H1 (cell line): ENCODE results near the gene CREBL2. TPM values are rescaled to one million over a fixed set of nuclear protein-coding genes. Genes with fewer than 3 reads are reported as not detected.

Experiments used
- CTCF ChIA-PET: fragments of 300-600 bp; sonication (Branson Sonifier 250); formaldehyde crosslinking; loops from one replicate; lab custom pipeline; 2021; ENCODE audit not compliant: partially characterized antibody; lab: Charles Lee
- POLR2A ChIA-PET: fragments of 300-600 bp; sonication (Branson Sonifier 250); formaldehyde crosslinking; loops from one replicate; lab custom pipeline; 2021; ENCODE audit warnings: inconsistent platforms; ENCODE audit not compliant: partially characterized antibody; lab: Charles Lee
- DNase-seq, 2 experiments: peaks; one replicate each; pipeline versions ENCODE4 v3.0.0 to v3.0.0-alpha.2; 2010 to 2022; ENCODE audit warnings: low spot score in 2 of 2, low read depth in 1 of 2, mixed read lengths in 1 of 2
- FAIRE-seq: peaks from 2 replicates; lab custom pipeline; 2011; peaks lifted over from hg19 to GRCh38; lab: Jason Lieb, UNC
- H2AFZ ChIP-seq: 2 replicates; pipeline ENCODE4 v1.8.1; 2012; ENCODE audit warnings: low read length, inconsistent platforms
- H2AK5ac ChIP-seq: 2 replicates; pipeline ENCODE4 v1.6.1; 2013; ENCODE audit warnings: low read depth, low read length
- H2BK120ac ChIP-seq: replicated peaks from 2 replicates; pipeline ENCODE3; 2013; ENCODE audit warnings: low read depth, low read length, inconsistent platforms
- H2BK12ac ChIP-seq: 2 replicates; pipeline ENCODE4 v1.6.1; 2013; ENCODE audit warnings: low read depth, low read length
- H2BK15ac ChIP-seq: 2 replicates; pipeline ENCODE4 v1.6.1; 2013; ENCODE audit warnings: low read length
- H2BK20ac ChIP-seq: 2 replicates; pipeline ENCODE4 v1.6.1; 2013; ENCODE audit warnings: low read length
- H2BK5ac ChIP-seq: 2 replicates; pipeline ENCODE4 v1.6.1; 2013; ENCODE audit warnings: low read depth, low read length
- H3K14ac ChIP-seq: 2 replicates; pipeline ENCODE4 v1.6.1; 2013; ENCODE audit warnings: inconsistent platforms; ENCODE audit not compliant: insufficient read length
- H3K18ac ChIP-seq: 2 replicates; pipeline ENCODE4 v1.6.1; 2013; ENCODE audit warnings: low read length; ENCODE audit errors: extremely low read depth
- H3K23ac ChIP-seq: 2 replicates; pipeline ENCODE4 v1.6.1; 2013; ENCODE audit warnings: inconsistent platforms; ENCODE audit not compliant: insufficient read length
- H3K23me2 ChIP-seq: 2 replicates; pipeline ENCODE4 v1.6.1; 2013; ENCODE audit warnings: low read depth, low read length
- H3K27ac ChIP-seq: 2 replicates; pipeline ENCODE4 v1.6.1; 2011; ENCODE audit warnings: low read depth, low read length, inconsistent platforms
- H3K27me3 ChIP-seq, 4 experiments: replicated peaks in 1 of 4; 1 replicate in 1 of 4; 2 replicates in 3 of 4; pipeline versions ENCODE4 v1.6.1 to v1.8.1; 2011 to 2013; ENCODE audit warnings: low read length in 3 of 4, mild to moderate bottlenecking in 3 of 4, inconsistent platforms in 2 of 4, mixed read lengths in 2 of 4, moderate library complexity in 1 of 4; ENCODE audit not compliant: control insufficient read depth in 3 of 4, insufficient read depth in 3 of 4; ENCODE audit errors: extremely low read depth in 1 of 4
- H3K36me3 ChIP-seq, 4 experiments: 2 replicates each; pipeline versions ENCODE4 v1.6.1 to v1.8.1; 2011 to 2013; ENCODE audit warnings: mild to moderate bottlenecking in 4 of 4, low read length in 3 of 4, moderate library complexity in 2 of 4, control low read depth in 1 of 4, inconsistent platforms in 1 of 4; ENCODE audit not compliant: insufficient read depth in 4 of 4, control insufficient read depth in 2 of 4
- H3K4ac ChIP-seq: replicated peaks from 2 replicates; pipeline ENCODE3; 2013; ENCODE audit warnings: low read length, low read depth, mixed read lengths, inconsistent platforms; ENCODE audit not compliant: insufficient read length
- H3K4me1 ChIP-seq, 4 experiments: replicated peaks in 1 of 4; 1 replicate in 1 of 4; 2 replicates in 3 of 4; pipeline versions ENCODE4 v1.6.1 to v1.8.1; 2011 to 2013; ENCODE audit warnings: low read length in 3 of 4, inconsistent platforms in 2 of 4, mixed read lengths in 1 of 4; ENCODE audit not compliant: insufficient read depth in 4 of 4, control insufficient read depth in 3 of 4
- H3K4me2 ChIP-seq, 2 experiments: 2 replicates each; pipeline versions ENCODE4 v1.6.1 to v1.8.1; 2011 to 2013; ENCODE audit warnings: low read depth in 2 of 2, low read length in 2 of 2, control low read depth in 1 of 2, inconsistent platforms in 1 of 2, mild to moderate bottlenecking in 1 of 2; ENCODE audit not compliant: insufficient read depth in 1 of 2
- H3K4me3 ChIP-seq, 4 experiments: fragments of 200-600, 300-600 bp in 1 of 4; sonication (generic), shearing (Covaris generic), sonication (Bioruptor Twin) in 1 of 4; 2 replicates each; pipeline versions ENCODE4 v1.5.1 to v1.8.1; 2011 to 2016; ENCODE audit warnings: low read length in 4 of 4, low read depth in 3 of 4, control low read depth in 2 of 4, inconsistent platforms in 2 of 4, mild to moderate bottlenecking in 2 of 4, mixed read lengths in 1 of 4, moderate library complexity in 1 of 4; ENCODE audit not compliant: insufficient read depth in 2 of 4; ENCODE audit errors: extremely low read depth in 1 of 4
- H3K56ac ChIP-seq: replicated peaks from 2 replicates; pipeline ENCODE3; 2013; ENCODE audit warnings: low read depth, mild to moderate bottlenecking, mixed read lengths, low read length, inconsistent platforms; ENCODE audit not compliant: insufficient read length
- H3K79me1 ChIP-seq: 2 replicates; pipeline ENCODE4 v1.6.1; 2013; ENCODE audit warnings: low read depth, low read length, control low read depth
- H3K79me2 ChIP-seq, 2 experiments: 2 replicates each; pipeline versions ENCODE4 v1.6.1 to v1.8.1; 2012 to 2013; ENCODE audit warnings: low read length in 2 of 2, mild to moderate bottlenecking in 2 of 2, inconsistent platforms in 1 of 2; ENCODE audit not compliant: insufficient read depth in 2 of 2, control insufficient read depth in 1 of 2
- H3K9ac ChIP-seq, 4 experiments: replicated peaks in 1 of 4; 1 replicate in 1 of 4; 2 replicates in 3 of 4; pipeline versions ENCODE4 v1.6.1 to v1.8.1; 2011 to 2013; ENCODE audit warnings: low read depth in 3 of 4, low read length in 3 of 4, control low read depth in 2 of 4, mild to moderate bottlenecking in 2 of 4, moderate library complexity in 2 of 4, inconsistent platforms in 1 of 4; ENCODE audit errors: extremely low read depth in 1 of 4
- H3K9me3 ChIP-seq, 2 experiments: 2 replicates each; pipeline versions ENCODE4 v1.6.1 to v1.8.1; 2012 to 2013; ENCODE audit warnings: mild to moderate bottlenecking in 2 of 2, moderate library complexity in 2 of 2, control low read depth in 1 of 2, inconsistent platforms in 1 of 2, low read depth in 1 of 2, low read length in 1 of 2, mixed read lengths in 1 of 2; ENCODE audit not compliant: insufficient read depth in 2 of 2
- H4K20me1 ChIP-seq, 2 experiments: replicated peaks in 1 of 2; 2 replicates each; pipeline versions ENCODE3 to v1.8.1; 2011 to 2013; ENCODE audit warnings: inconsistent platforms in 2 of 2, low read length in 2 of 2, mild to moderate bottlenecking in 1 of 2; ENCODE audit not compliant: insufficient read depth in 2 of 2, control insufficient read depth in 1 of 2
- H4K5ac ChIP-seq: 2 replicates; pipeline ENCODE4 v1.6.1; 2013; ENCODE audit warnings: low read length, low read depth, mixed read lengths, inconsistent platforms; ENCODE audit not compliant: insufficient read length
- H4K8ac ChIP-seq: 2 replicates; pipeline ENCODE4 v1.8.0; 2013; ENCODE audit warnings: mild to moderate bottlenecking, moderate library complexity, low read length, inconsistent platforms; ENCODE audit not compliant: insufficient read depth; ENCODE audit errors: extremely low read depth
- H4K91ac ChIP-seq: replicated peaks from 2 replicates; pipeline ENCODE3; 2013; ENCODE audit warnings: low read length, mixed read lengths, inconsistent platforms; ENCODE audit not compliant: insufficient read length
- BRCA1 ChIP-seq: IDR thresholded peaks from 2 replicates; pipeline ENCODE4 v1.6.1; 2012; ENCODE audit warnings: low read depth, low read length, improper control_type of control experiment
- CBX8 ChIP-seq: fragments of 300-800, 300-1000 bp; sonication (generic); IDR thresholded peaks from 2 replicates; pipeline ENCODE4 v1.7.1; 2016; ENCODE audit warnings: low read depth, low read length, borderline replicate concordance
- CHD1 ChIP-seq: IDR thresholded peaks from 2 replicates; pipeline ENCODE4 v1.6.1; 2012; ENCODE audit warnings: low read depth, low read length, improper control_type of control experiment
- CREB1 ChIP-seq: IDR thresholded peaks from 2 replicates; pipeline ENCODE4 v1.6.1; 2012; ENCODE audit warnings: inconsistent platforms
- KDM4A ChIP-seq: IDR thresholded peaks from one replicate; pipeline ENCODE4 v1.7.1; 2012; ENCODE audit warnings: low read depth, mild to moderate bottlenecking, moderate library complexity, low read length, inconsistent platforms; ENCODE audit not compliant: severe bottlenecking
- PHF8 ChIP-seq: fragments of 200-600 bp; sonication (generic); conservative IDR thresholded peaks from 2 replicates; pipeline ENCODE4 v1.7.1; 2012; ENCODE audit warnings: low read depth, mild to moderate bottlenecking, inconsistent platforms, low read length, moderate library complexity
- USF2 ChIP-seq: IDR thresholded peaks from 2 replicates; pipeline ENCODE4 v1.6.1; 2011; ENCODE audit warnings: low read length, improper control_type of control experiment
- WGBS, 2 experiments: shearing (Covaris generic) in 1 of 2; methylation state at CpG; one replicate each; pipeline versions ENCODE4 v1.1.6 to v1.1.7; 2013 to 2015; ENCODE audit warnings: low lambda C conversion rate in 2 of 2, mixed read lengths in 2 of 2, inconsistent platforms in 1 of 2, low coverage in 1 of 2, missing lambda C conversion rate in 1 of 2; ENCODE audit not compliant: insufficient replicate concordance in 2 of 2, insufficient coverage in 1 of 2, insufficient read length in 1 of 2; ENCODE audit errors: extremely low coverage in 1 of 2, missing lambda C conversion rate in 1 of 2; 5-methylcytosine and 5-hydroxymethylcytosine counted together
- polyA plus RNA-seq, 7 experiments: library from polyadenylated mRNA; depleted of rRNA in 3 of 7; stranded (reverse) in 5 of 7; unstranded in 2 of 7; fragments of >200 nt in 5 of 7; fragments of 200-250 nt in 2 of 7; gene quantifications; 1 replicate in 5 of 7; 2 replicates in 1 of 7; 4 replicates in 1 of 7; pipeline versions ENCODE4 v1.2.1 to v1.2.3, GENCODE V29; 2011 to 2013; ENCODE audit warnings: missing spikeins in 2 of 7, mixed read lengths in 2 of 7
- total RNA-seq: library from RNA; stranded (reverse); fragmentation: NEBNext Ultra II Directional; extraction: Animal tissue kit (Norgen Biotek cat#: 25700); gene quantifications from 2 replicates; pipeline ENCODE4 v1.2.1, GENCODE V29; 2021

The CREBL2 gene
- total and polyA plus RNA-seq, 2 of the 8 experiments (the other 6 are each of a cell fraction or from before 2014, with no cell fraction given), result 9.8 to 18.3 TPM

- H3K79me2 ChIP-seq, result peaks cover 0 to 5% of the 10 kb centered on the region in 2 experiments; a peak in 1 of 4 replicates
- CTCF ChIA-PET, result interaction anchor here (1.0 to 1.7 kb wide), 2 partner anchors 47 to 232 kb away, joined by 3 to 5 read pairs; no protein-coding TSS in a partner anchor
- H3K27ac ChIP-seq, result no peak overlapping the region
- H3K4me1 ChIP-seq, result peaks cover 0 to 2% (median under 1%) of the 10 kb centered on the region in 4 experiments; a peak in 2 of 7 replicates
- H4K8ac ChIP-seq, result no peak overlapping the region
- H2BK5ac ChIP-seq, result no peak overlapping the region
- H4K91ac ChIP-seq, result no peak overlapping the region
- no peak overlapping the region for H3K4me2 ChIP-seq
- H2AK5ac ChIP-seq, result no peak overlapping the region
- no peak overlapping the region for H2BK120ac ChIP-seq
- no peak overlapping the region for H2BK15ac ChIP-seq
- 0 out of 2 replicates have a peak, but pooled peaks cover 4% of the 10 kb centered on the region for H3K23me2 ChIP-seq
- no peak overlapping the region for H3K4ac ChIP-seq
- H3K79me1 ChIP-seq, result no peaks in the 10 kb centered on the region
- H2AFZ ChIP-seq, result no peak overlapping the region
- no peaks in the 10 kb centered on the region for H3K27me3 ChIP-seq
- no peak overlapping the region for H3K9ac ChIP-seq
- no peak overlapping the region for H3K18ac ChIP-seq
- H3K9me3 ChIP-seq, result no peaks in the 10 kb centered on the region
- no peak for FAIRE-seq
- no peak overlapping the region for H3K23ac ChIP-seq
- no peak for TF ChIP-seq PHF8
- TF ChIP-seq CREB1, result no peak
- TF ChIP-seq CBX8, result no peak
- no peak for TF ChIP-seq CHD1
- no peak for TF ChIP-seq BRCA1
- TF ChIP-seq KDM4A, result no peak
- no peak for TF ChIP-seq USF2
- DNase-seq, result no peak
- 100% methylated on average over 1 of the region's 3 CpGs; no CpG with 5 or more reads in 1 of the 2 experiments for WGBS, 2 experiments
- no peak overlapping the region for H3K14ac ChIP-seq
- H2BK20ac ChIP-seq, result no peak overlapping the region
- H2BK12ac ChIP-seq, result no peak overlapping the region
- POLR2A ChIA-PET, result no interaction called here
- no peak overlapping the region for H3K4me3 ChIP-seq
- H3K36me3 ChIP-seq, result no peaks in the 10 kb centered on the region
- H4K5ac ChIP-seq, result no peak overlapping the region
- no peaks in the 10 kb centered on the region for H4K20me1 ChIP-seq
- no peak overlapping the region for H3K56ac ChIP-seq
Measured at GRCh38 chr12:12609692-12610091, 2.0 kb upstream of the CREBL2 start.
